Upper lobe of right lung (tissue), 1 donor: Measurements from ENCODE around the gene FYN. TPM values are rescaled to one million over a fixed set of nuclear protein-coding genes. Genes with fewer than 3 reads are reported as not detected.
"Not testable (repeated sequence)": the region's sequence is repeated elsewhere in the genome, so short reads cannot be mapped to it uniquely, and the experiment has no call there.

ENCODE experiments used
- ATAC-seq: fragments of 200-7000 bp; cut with Tn5 transposase; one replicate; pipeline ENCODE4 v1.9.1; 2020; ENCODE audit warnings: mild to moderate bottlenecking, moderate library complexity
- DNase-seq: peaks from one replicate; pipeline ENCODE4 v3.0.0-alpha.2; 2020
- H3K27ac ChIP-seq: fragments of 200-600 bp; one replicate; pipeline ENCODE4 v1.8.0; 2022
- H3K27me3 ChIP-seq: fragments of 200-600 bp; one replicate; pipeline ENCODE4 v1.8.0; 2022; ENCODE audit warnings: mild to moderate bottlenecking
- H3K36me3 ChIP-seq: fragments of 200-600 bp; one replicate; pipeline ENCODE4 v1.8.0; 2022
- H3K4me1 ChIP-seq: fragments of 200-600 bp; one replicate; pipeline ENCODE4 v1.8.0; 2022
- H3K4me3 ChIP-seq: fragments of 200-600 bp; one replicate; pipeline ENCODE4 v1.8.0; 2022; ENCODE audit warnings: mild to moderate bottlenecking
- H3K9me3 ChIP-seq: fragments of 200-600 bp; one replicate; pipeline ENCODE4 v1.8.0; 2022
- intact Hi-C: fragments of 100-400 bp; cut with DNase I; formaldehyde crosslinking; loops from one replicate; pipeline ENCODE4 v1.11.0; 2022
- total RNA-seq: library from RNA; stranded (reverse); fragmentation: NEBNext Ultra II Directional; extraction: Animal tissue kit (Norgen Biotek cat#: 25700); gene quantifications from one replicate; pipeline ENCODE4 v1.2.1, GENCODE V29; 2021
- TF ChIP-seq, protein P1 (sequence below): fragments of 200-600 bp; IDR thresholded peaks from one replicate; pipeline ENCODE4 v1.8.0; 2022; ENCODE audit warnings: antibody characterized with exemption
- donor health status: DM: no; HTN: yes; CAD: no; lungs with severe emphysema.

FYN gene
- total RNA-seq, 1 donor from 2014 or later, result 115 TPM

- no peaks in the 10 kb centered on the region for H3K36me3 ChIP-seq
- peaks cover 14% of the 10 kb centered on the region for H3K4me1 ChIP-seq
- no peaks in the 10 kb centered on the region for H3K9me3 ChIP-seq
- H3K27ac ChIP-seq, result no peak overlapping the region
- DNase-seq (no peak), ATAC-seq (no peak)
- intact Hi-C loops, result no loop called here
- no peak overlapping the region for H3K4me3 ChIP-seq
- TF ChIP-seq, protein P1, sequence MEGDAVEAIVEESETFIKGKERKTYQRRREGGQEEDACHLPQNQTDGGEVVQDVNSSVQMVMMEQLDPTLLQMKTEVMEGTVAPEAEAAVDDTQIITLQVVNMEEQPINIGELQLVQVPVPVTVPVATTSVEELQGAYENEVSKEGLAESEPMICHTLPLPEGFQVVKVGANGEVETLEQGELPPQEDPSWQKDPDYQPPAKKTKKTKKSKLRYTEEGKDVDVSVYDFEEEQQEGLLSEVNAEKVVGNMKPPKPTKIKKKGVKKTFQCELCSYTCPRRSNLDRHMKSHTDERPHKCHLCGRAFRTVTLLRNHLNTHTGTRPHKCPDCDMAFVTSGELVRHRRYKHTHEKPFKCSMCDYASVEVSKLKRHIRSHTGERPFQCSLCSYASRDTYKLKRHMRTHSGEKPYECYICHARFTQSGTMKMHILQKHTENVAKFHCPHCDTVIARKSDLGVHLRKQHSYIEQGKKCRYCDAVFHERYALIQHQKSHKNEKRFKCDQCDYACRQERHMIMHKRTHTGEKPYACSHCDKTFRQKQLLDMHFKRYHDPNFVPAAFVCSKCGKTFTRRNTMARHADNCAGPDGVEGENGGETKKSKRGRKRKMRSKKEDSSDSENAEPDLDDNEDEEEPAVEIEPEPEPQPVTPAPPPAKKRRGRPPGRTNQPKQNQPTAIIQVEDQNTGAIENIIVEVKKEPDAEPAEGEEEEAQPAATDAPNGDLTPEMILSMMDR, result no peak
- no peaks in the 10 kb centered on the region for H3K27me3 ChIP-seq
Measured at GRCh38 chr6:111835807-111836206, 37.4 kb downstream of the FYN start.

- H3K4me3 ChIP-seq, H3K9me3 ChIP-seq, H3K27me3 ChIP-seq, H3K36me3 ChIP-seq, ATAC-seq, intact Hi-C loops, DNase-seq, H3K27ac ChIP-seq: not testable (repeated sequence)
- peaks cover 14% of the 10 kb centered on the region for H3K4me1 ChIP-seq
Measured at GRCh38 chr6:111835398-111835797, 37.9 kb downstream of the FYN start.

GRCh38 chr6:111834356-111834755, 38.9 kb downstream of the FYN start:
- no peak for ATAC-seq
- intact Hi-C loops, result no loop called here

DNA sequence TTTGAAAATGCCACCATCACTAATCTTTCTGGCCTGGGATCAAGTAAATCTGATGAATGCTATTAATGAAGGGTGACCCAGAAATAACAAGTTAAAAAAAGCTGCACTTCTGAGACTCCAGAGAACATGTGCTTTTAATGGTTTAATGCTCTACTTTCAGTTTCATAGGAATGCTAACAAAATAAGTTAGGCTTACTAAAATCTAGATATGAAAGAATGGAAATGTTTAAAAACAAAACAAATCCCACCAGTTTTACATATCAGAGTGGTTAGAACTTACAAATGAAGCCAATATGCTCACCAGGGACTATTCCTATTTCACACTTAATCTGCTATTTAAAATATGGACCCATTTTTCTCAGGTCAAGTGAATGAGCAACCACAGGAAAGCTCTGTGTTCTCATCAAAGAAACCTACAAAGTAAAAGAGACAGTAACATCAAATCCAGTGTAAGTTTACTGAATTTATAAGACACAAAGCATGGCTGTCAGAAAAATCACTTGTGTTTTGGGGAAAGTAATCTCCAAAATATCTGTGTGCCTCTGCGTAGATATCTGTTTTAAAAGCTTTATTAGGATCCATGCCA, 40.3 kb downstream of the FYN start:
- Histone ChIP-seq H3K27ac (no peak overlapping the region), H3K4me1 (peaks cover 6% of the 10 kb centered on the region), H3K27me3 (no peaks in the 10 kb centered on the region), H3K36me3 (no peaks in the 10 kb centered on the region), H3K4me3 (no peak overlapping the region), H3K9me3 (no peaks in the 10 kb centered on the region)
- no peak for ATAC-seq
- intact Hi-C loops, result no loop called here
- TF ChIP-seq, protein P1, result no peak
- no peak for DNase-seq

More at GRCh38 chr6:111834356-111834755, 38.9 kb downstream of the FYN start:
- Histone ChIP-seq H3K27me3 (no peaks in the 10 kb centered on the region), H3K27ac (no peak overlapping the region), H3K36me3 (no peaks in the 10 kb centered on the region), H3K4me3 (no peak overlapping the region), H3K9me3 (no peaks in the 10 kb centered on the region), H3K4me1 (peaks cover 12% of the 10 kb centered on the region)
- DNase-seq, result no peak
- TF ChIP-seq, protein P1, result no peak

DNA sequence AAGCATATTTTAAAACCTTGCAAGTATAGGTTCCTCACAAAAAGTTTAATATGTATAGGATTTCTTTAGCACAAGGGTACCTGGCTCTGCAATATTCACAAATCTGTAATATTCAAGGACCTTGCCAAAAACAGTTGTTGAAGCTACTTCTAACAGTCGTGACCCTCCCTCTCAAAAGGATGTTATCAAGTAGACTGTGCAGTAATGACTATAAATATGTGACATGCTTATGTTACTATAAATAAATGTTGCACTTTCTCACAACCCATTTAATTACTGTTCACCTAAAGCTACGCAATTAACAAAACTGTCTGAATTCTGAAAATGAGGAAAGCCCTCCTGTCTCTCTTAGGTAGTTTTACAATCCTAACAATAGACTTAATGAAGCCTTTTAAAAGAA, 41.8 kb downstream of the FYN start:
- H3K4me1 ChIP-seq, result peaks cover 6% of the 10 kb centered on the region
- H3K27ac ChIP-seq, result no peak overlapping the region
- TF ChIP-seq, protein P1, result no peak
- DNase-seq (no peak), ATAC-seq (no peak)
- no peaks in the 10 kb centered on the region for H3K36me3 ChIP-seq
- H3K9me3 ChIP-seq, result no peaks in the 10 kb centered on the region
- no peaks in the 10 kb centered on the region for H3K27me3 ChIP-seq
- H3K4me3 ChIP-seq, result no peak overlapping the region
- intact Hi-C loops, result no loop called here

DNA sequence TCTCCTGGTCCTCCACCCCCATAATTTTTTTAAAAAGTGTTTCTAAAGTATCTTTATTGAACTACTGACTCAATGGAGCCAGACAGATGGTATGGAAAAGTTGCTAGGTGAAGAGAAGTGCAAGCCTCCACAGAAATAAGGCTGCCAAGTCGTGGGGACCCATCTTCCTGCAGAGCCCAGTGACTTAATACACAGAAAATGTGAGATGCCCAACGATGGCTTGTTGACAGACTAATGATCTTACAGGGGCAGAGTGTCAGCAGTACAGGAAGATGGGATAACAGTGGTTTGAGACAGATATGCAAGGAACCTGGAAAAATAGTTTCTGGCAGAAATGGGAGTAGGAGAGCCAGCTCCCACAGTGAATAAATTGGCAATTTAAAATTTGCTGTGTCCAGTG, 43.3 kb downstream of the FYN start:
- no peaks in the 10 kb centered on the region for H3K36me3 ChIP-seq
- intact Hi-C loops, result no loop called here
- no peaks in the 10 kb centered on the region for H3K27me3 ChIP-seq
- H3K4me3 ChIP-seq, result no peak overlapping the region
- H3K4me1 ChIP-seq, result peaks cover 9% of the 10 kb centered on the region
- no peak overlapping the region for H3K27ac ChIP-seq
- H3K9me3 ChIP-seq, result no peaks in the 10 kb centered on the region
- DNase-seq (no peak), ATAC-seq (no peak)
- TF ChIP-seq, protein P1, result no peak
